NCI-H1694 treated with DMSO at 0.1 percent for 48 hours (cell line): ENCODE data around the gene VWC2L.

ENCODE experiments used
- DNase-seq: peaks from one replicate; lab custom pipeline; 2025; lab: John Stamatoyannopoulos, UW

Gene VWC2L

DNA sequence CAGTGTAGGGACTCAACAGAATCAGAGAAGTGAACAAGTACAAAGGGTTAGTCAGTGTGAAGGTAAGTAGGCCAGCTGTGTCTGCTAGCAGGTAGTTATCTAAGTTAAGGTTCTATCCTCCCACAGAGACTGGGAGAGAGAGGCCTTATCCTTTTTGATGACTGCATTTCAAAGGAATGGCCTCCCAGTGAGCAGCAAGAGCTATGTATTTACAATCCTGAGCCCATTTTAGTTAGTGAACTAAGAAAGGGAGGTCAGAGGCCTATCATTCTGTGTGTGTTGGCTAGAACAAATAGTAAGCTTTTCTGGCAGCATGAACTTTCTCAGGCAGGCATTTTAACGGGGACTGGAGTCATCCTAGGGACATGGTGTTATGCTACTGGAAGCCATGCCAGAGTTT, 182.9 kb downstream of the VWC2L start:
- DNase-seq, result no peak

DNA sequence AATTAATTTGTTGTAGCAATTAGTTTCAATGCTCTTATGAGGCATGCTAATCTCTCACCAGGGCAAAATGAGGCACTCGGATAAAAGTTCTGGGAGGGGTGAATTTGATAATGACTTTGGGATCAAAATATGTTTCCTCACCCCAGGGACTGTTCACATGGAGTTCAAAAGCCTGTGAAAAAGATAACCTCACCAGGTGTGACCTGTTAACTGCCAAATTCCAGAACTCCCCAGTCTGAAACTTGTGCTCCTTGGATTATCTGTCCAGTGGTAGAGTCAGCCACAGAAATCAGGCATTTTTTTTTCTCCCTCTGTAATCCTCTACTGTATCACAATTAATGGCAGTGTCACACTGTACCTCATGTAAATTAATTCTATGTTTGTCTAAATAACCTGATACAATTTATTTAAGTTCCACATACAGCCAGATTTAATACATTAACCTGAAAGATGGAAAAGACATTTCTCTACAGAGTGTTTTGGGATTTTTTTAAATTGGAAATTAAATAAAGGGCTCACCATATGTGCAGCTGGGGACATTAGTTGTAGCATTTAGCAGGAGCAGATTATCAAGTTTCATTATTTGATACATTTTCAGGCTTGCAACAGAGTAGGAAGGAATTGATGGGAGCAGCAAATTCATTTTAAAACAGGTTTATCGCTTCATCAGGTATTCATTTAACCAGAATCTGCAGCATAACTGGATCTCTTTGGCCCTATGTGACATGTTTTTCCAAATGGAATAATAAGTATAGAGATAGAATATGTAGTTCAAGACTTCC, 191.2 kb downstream of the VWC2L start:
- DNase-seq, result no peak

DNA sequence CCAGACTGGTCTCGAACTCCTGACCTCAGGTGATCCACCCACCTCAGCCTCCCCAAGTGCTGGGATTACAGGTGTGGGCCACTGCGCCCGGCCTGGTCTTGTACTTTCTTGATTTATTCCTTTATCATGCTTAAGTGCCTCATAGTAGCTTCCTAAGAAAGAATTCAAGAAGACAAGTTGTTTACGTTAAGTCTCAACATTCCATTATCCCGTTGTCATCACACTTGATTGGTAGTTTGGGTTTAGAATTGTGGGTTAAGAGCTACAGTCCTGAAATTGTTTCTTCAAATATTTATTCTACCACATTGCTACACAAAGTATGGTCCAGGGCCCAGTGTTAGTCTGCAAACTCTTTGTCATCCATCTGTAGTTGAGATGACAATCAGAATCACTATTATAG, 194.0 kb downstream of the VWC2L start:
- DNase-seq, result no peak

GRCh38 chr2:214607051-214607450, 196.2 kb downstream of the VWC2L start:
- no peak for DNase-seq

DNA sequence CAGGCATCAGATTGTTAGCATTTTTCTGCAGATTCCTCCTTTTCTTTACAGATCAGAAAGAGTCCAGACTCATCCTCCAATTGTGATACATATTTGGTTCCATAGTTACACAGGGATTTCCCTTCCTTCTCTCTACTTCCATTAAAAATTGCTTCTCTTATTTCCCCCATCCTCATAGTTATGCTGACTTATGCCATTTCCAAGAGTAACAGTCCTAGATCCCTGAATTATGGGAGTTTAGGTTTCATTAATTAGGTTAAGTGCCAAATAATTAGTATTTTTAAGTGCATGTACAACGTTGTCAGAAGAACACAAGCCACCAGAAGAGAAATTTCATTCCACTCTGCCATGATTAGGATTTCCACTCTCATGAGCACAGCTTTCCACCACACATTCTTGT, 200.2 kb downstream of the VWC2L start:
- DNase-seq, result no peak

DNA sequence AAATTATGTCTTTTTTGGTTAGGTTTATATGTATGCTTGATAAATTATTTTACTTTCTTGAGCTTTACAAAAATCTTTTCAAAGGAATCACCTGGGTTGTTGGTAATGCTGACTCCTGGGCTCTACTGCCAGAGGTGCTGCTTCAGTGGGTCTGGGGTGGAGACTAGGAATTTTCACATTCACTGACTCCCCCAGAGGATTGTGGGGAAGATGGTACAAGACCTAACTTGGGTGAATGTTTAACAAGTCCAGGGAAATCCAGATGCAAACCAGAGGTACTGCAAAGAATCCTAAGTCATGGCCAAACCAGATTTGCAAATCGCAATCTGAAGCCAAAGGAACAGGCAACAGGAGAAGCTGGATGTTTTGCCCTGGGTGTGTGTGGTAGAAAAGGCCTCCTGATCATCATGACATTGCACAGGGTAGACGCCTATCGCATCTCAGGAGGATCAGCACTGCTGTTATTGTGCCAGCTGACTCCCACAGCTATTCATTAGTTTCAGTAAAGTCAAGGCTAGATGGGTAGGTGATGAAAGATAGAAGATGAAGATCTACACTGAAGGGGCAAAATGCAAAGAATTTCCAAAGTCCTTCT, 213.4 kb downstream of the VWC2L start:
- no peak for DNase-seq

GRCh38 chr2:214628091-214628490, 217.2 kb downstream of the VWC2L start:
- no peak for DNase-seq
